HCT116 (cell line): ENCODE data around the gene CCDC88C. TPM values are rescaled to one million over a fixed set of nuclear protein-coding genes. Genes with fewer than 3 reads are reported as not detected.

ENCODE experiments used
- ATAC-seq: fragments of 200-7000 bp; cut with Tn5 transposase; 2 replicates; pipeline ENCODE4 v1.9.1; 2020; ENCODE audit warnings: mild to moderate bottlenecking, moderate library complexity
- BruUV-seq: library from RNA; stranded (reverse); fragments of 400-500 nt; replicated peaks from 2 replicates; lab custom pipeline; 2021; lab: Mats Ljungman, UMichigan
- CTCF ChIA-PET: fragments of 300-600 bp; sonication (Branson Sonifier 250); formaldehyde crosslinking; loops from one replicate; lab custom pipeline; 2021; ENCODE audit warnings: antibody characterized with exemption; lab: Charles Lee
- POLR2A ChIA-PET: fragments of 300-600, 350-600 bp; sonication (Branson Sonifier 250); formaldehyde crosslinking; loops from one replicate; lab custom pipeline; 2021; ENCODE audit warnings: antibody characterized with exemption; lab: Charles Lee
- RAD21 ChIA-PET, 2 experiments: fragments of 300-600 bp; sonication (Branson Sonifier 250); formaldehyde crosslinking; loops; one replicate each; lab custom pipeline; 2023; ENCODE audit warnings: low total read pairs in 2 of 2; ENCODE audit not compliant: uncharacterized antibody in 2 of 2, unreplicated experiment in 2 of 2, low non-redundant PET in 1 of 2; lab: Charles Lee
- DNase-seq: peaks from one replicate; pipeline ENCODE4 v3.0.0-alpha.2; 2010; ENCODE audit warnings: low read depth, low spot score
- H2AFZ ChIP-seq: fragments of 200-600 bp; shearing (Covaris generic), sonication (generic); 2 replicates; pipeline ENCODE4 v1.6.1; 2017; ENCODE audit warnings: low read depth, mixed run types, mixed read lengths, antibody characterized with exemption, low read length; ENCODE audit not compliant: poor library complexity, severe bottlenecking
- H3K27ac ChIP-seq: 2 replicates; pipeline ENCODE4 v1.5.1; 2012; ENCODE audit warnings: low read depth, low read length
- H3K27me3 ChIP-seq: fragments of 200-600 bp; sonication (generic); 2 replicates; pipeline ENCODE4 v1.6.1; 2016; ENCODE audit warnings: mixed run types, low read length, mixed read lengths; ENCODE audit not compliant: insufficient read depth
- H3K36me3 ChIP-seq, 2 experiments: fragments of 200-500 bp in 1 of 2; fragments of 200-600 bp in 1 of 2; sonication (Bioruptor generic) in 1 of 2; sonication (generic) in 1 of 2; 2 replicates each; pipeline versions ENCODE4 v1.5.1 to v1.6.1; 2014 to 2016; ENCODE audit warnings: low read length in 2 of 2, inconsistent platforms in 1 of 2, mixed read lengths in 1 of 2, mixed run types in 1 of 2; ENCODE audit not compliant: insufficient read depth in 2 of 2, control insufficient read depth in 1 of 2
- H3K4me1 ChIP-seq, 2 experiments: fragments of 200-600 bp in 1 of 2; sonication (generic) in 1 of 2; 2 replicates each; pipeline versions ENCODE4 v1.5.1 to v1.6.1; 2012 to 2017; ENCODE audit warnings: low read length in 2 of 2, inconsistent platforms in 1 of 2, mild to moderate bottlenecking in 1 of 2, mixed read lengths in 1 of 2, mixed run types in 1 of 2, moderate library complexity in 1 of 2; ENCODE audit not compliant: insufficient read depth in 2 of 2, control insufficient read depth in 1 of 2
- H3K4me2 ChIP-seq: fragments of 200-600 bp; sonication (generic); 2 replicates; pipeline ENCODE4 v1.6.1; 2017; ENCODE audit warnings: mixed run types, low read length, mixed read lengths
- H3K4me3 ChIP-seq, 2 experiments: fragments of 200-600 bp in 1 of 2; sonication (generic) in 1 of 2; replicated peaks in 1 of 2; 2 replicates each; pipeline ENCODE4 v1.5.1; 2011 to 2016; ENCODE audit warnings: low read length in 2 of 2, control low read depth in 1 of 2, low read depth in 1 of 2, mild to moderate bottlenecking in 1 of 2, mixed read lengths in 1 of 2, mixed run types in 1 of 2
- H3K79me2 ChIP-seq: fragments of 200-600 bp; sonication (generic); 2 replicates; pipeline ENCODE4 v1.6.1; 2017; ENCODE audit warnings: mild to moderate bottlenecking, mixed run types, low read length, moderate library complexity, mixed read lengths; ENCODE audit not compliant: insufficient read depth
- H3K9ac ChIP-seq: fragments of 200-600 bp; sonication (generic); 2 replicates; pipeline ENCODE4 v1.6.1; 2016; ENCODE audit warnings: low read length, mixed read lengths
- H3K9me2 ChIP-seq: fragments of 200-600 bp; sonication (generic), shearing (Covaris generic); 2 replicates; pipeline ENCODE4 v1.6.1; 2017; ENCODE audit warnings: mixed run types, mild to moderate bottlenecking, moderate library complexity; ENCODE audit not compliant: insufficient read depth
- H3K9me3 ChIP-seq, 2 experiments: fragments of 200-500 bp in 1 of 2; fragments of 200-600 bp in 1 of 2; sonication (Bioruptor generic) in 1 of 2; sonication (generic) in 1 of 2; 2 replicates each; pipeline ENCODE4 v1.6.1; 2014 to 2017; ENCODE audit warnings: low read length in 2 of 2, mixed read lengths in 2 of 2, inconsistent platforms in 1 of 2, low read depth in 1 of 2, mild to moderate bottlenecking in 1 of 2, mixed run types in 1 of 2, moderate library complexity in 1 of 2; ENCODE audit not compliant: control insufficient read depth in 1 of 2, insufficient read depth in 1 of 2
- H4K20me1 ChIP-seq: fragments of 200-600 bp; sonication (generic), shearing (Covaris generic); 2 replicates; pipeline ENCODE4 v1.6.1; 2017; ENCODE audit warnings: mixed run types, mild to moderate bottlenecking, moderate library complexity; ENCODE audit not compliant: insufficient read depth
- CBX3 ChIP-seq: IDR thresholded peaks from 2 replicates; pipeline ENCODE4 v1.6.1; 2012; ENCODE audit warnings: low read depth
- CEBPB ChIP-seq: IDR thresholded peaks from 2 replicates; pipeline ENCODE4 v1.6.1; 2012; ENCODE audit warnings: low read depth
- EGR1 ChIP-seq: IDR thresholded peaks from 2 replicates; pipeline ENCODE4 v1.6.1; 2012; ENCODE audit warnings: low read depth
- POLR2A ChIP-seq: IDR thresholded peaks from 2 replicates; pipeline ENCODE4 v1.7.0; 2011; ENCODE audit warnings: borderline replicate concordance; ENCODE audit not compliant: insufficient read depth, insufficient read length; ENCODE audit errors: extremely low read depth
- POLR2AphosphoS5 ChIP-seq: IDR thresholded peaks from 2 replicates; pipeline ENCODE4 v1.6.1; 2011; ENCODE audit warnings: mild to moderate bottlenecking, low read depth, low read length, moderate library complexity
- SIN3A ChIP-seq: IDR thresholded peaks from 2 replicates; pipeline ENCODE4 v1.6.1; 2012; ENCODE audit warnings: low read depth
- SRF ChIP-seq: IDR thresholded peaks from 2 replicates; pipeline ENCODE4 v1.6.1; 2012; ENCODE audit warnings: low read depth
- TCF7L2 ChIP-seq: IDR thresholded peaks from 2 replicates; pipeline ENCODE4 v1.7.0; 2011; ENCODE audit warnings: borderline replicate concordance, inconsistent platforms; ENCODE audit not compliant: insufficient read depth, insufficient read length; ENCODE audit errors: extremely low read depth
- YY1 ChIP-seq: IDR thresholded peaks from 2 replicates; pipeline ENCODE4 v1.6.1; 2011; ENCODE audit warnings: low read length, low read depth, moderate library complexity, mild to moderate bottlenecking; ENCODE audit not compliant: insufficient replicate concordance; ENCODE audit errors: extremely low read depth
- ZFX ChIP-seq: fragments of 450-650 bp; IDR thresholded peaks from 2 replicates; pipeline ENCODE4 v1.6.1; 2017
- ZNF274 ChIP-seq: fragments of 200-500 bp; sonication (Bioruptor generic); IDR thresholded peaks from 2 replicates; pipeline ENCODE4 v1.6.1; 2014; ENCODE audit warnings: mild to moderate bottlenecking, low read depth, low read length, inconsistent platforms
- intact Hi-C: fragments of 100-400 bp; cut with micrococcal nuclease; formaldehyde crosslinking; loops from 2 replicates; pipeline ENCODE4 v1.10.0; 2022
- total RNA-seq: library from RNA; stranded (reverse); gene quantifications from one replicate; pipeline ENCODE4 v1.2.1, GENCODE V29; 2021; ENCODE audit not compliant: unreplicated experiment
- TF ChIP-seq, protein P1 (sequence below): IDR thresholded peaks from 2 replicates; pipeline ENCODE4 v1.6.1; 2011; ENCODE audit warnings: mild to moderate bottlenecking, low read length, moderate library complexity; ENCODE audit not compliant: insufficient replicate concordance; ENCODE audit errors: extremely low read depth
- TF ChIP-seq, protein P2 (sequence below): IDR thresholded peaks from 2 replicates; pipeline ENCODE4 v1.6.1; 2012
- TF ChIP-seq, protein P3 (sequence below): IDR thresholded peaks from 2 replicates; pipeline ENCODE4 v1.6.1; 2012

CCDC88C gene
- total RNA-seq, 1 experiment from 2014 or later: 20.8 TPM

DNA sequence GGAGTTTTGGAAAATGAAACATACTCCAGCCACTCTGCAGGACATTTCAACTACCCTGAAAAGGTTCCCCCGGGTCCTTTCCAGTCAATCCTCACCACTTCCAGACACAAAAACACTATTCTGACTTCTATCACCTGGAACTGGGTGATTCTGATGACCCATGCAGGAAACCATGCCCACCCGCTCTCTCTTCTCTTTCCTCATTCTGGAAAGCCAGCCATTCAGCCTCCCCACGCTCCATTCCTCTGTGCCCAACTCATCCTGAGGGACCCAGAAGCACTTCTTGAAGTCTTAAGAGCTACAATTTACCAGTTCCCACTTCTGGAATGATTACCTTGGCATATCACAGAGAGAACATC is 3.2 kb downstream of the CCDC88C start:
- no peak overlapping the region for H3K4me2 ChIP-seq
- H3K79me2 ChIP-seq: peaks cover 17% of the 10 kb centered on the region; the same call in 1 of the 2 replicates
- peaks cover 11 to 29% of the 10 kb centered on the region in 2 experiments for H3K4me1 ChIP-seq
- H3K27me3 ChIP-seq: no peaks in the 10 kb centered on the region
- POLR2A ChIA-PET: no interaction called here
- no peak overlapping the region for H2AFZ ChIP-seq
- intact Hi-C loops: no loop called here
- H3K9ac ChIP-seq: no peak overlapping the region
- TF ChIP-seq, protein P1, sequence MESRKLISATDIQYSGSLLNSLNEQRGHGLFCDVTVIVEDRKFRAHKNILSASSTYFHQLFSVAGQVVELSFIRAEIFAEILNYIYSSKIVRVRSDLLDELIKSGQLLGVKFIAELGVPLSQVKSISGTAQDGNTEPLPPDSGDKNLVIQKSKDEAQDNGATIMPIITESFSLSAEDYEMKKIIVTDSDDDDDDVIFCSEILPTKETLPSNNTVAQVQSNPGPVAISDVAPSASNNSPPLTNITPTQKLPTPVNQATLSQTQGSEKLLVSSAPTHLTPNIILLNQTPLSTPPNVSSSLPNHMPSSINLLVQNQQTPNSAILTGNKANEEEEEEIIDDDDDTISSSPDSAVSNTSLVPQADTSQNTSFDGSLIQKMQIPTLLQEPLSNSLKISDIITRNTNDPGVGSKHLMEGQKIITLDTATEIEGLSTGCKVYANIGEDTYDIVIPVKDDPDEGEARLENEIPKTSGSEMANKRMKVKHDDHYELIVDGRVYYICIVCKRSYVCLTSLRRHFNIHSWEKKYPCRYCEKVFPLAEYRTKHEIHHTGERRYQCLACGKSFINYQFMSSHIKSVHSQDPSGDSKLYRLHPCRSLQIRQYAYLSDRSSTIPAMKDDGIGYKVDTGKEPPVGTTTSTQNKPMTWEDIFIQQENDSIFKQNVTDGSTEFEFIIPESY: no peak
- TF ChIP-seq SRF (no peak), POLR2AphosphoS5 (no peak), SIN3A (no peak), ZNF274 (no peak), CBX3 (no peak), CEBPB (no peak), TCF7L2 (no peak), YY1 (no peak), EGR1 (no peak), POLR2A (no peak), ZFX (no peak)
- TF ChIP-seq, protein P2, sequence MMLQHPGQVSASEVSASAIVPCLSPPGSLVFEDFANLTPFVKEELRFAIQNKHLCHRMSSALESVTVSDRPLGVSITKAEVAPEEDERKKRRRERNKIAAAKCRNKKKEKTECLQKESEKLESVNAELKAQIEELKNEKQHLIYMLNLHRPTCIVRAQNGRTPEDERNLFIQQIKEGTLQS: no peak
- TF ChIP-seq, protein P3, sequence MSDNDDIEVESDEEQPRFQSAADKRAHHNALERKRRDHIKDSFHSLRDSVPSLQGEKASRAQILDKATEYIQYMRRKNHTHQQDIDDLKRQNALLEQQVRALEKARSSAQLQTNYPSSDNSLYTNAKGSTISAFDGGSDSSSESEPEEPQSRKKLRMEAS: no peak
- BruUV-seq: no TSS peak
- DNase-seq (no peak), ATAC-seq (no peak)
- no peaks in the 10 kb centered on the region for H3K9me3 ChIP-seq
- no peak overlapping the region for H3K4me3 ChIP-seq
- CTCF ChIA-PET: no interaction called here
- H4K20me1 ChIP-seq: no peaks in the 10 kb centered on the region
- no peaks in the 10 kb centered on the region for H3K9me2 ChIP-seq
- RAD21 ChIA-PET: no interaction called here
- no peak overlapping the region for H3K27ac ChIP-seq
- H3K36me3 ChIP-seq: 0 out of 4 replicates have a peak, but pooled peaks cover 0 to 2% of the 10 kb centered on the region in 2 experiments
